ENCODE measurements around the gene KCNK4. TPM values are rescaled to one million over a fixed set of nuclear protein-coding genes. Genes with fewer than 3 reads are reported as not detected.
"Not testable (repeated sequence)": the region's sequence is repeated elsewhere in the genome, so short reads cannot be mapped to it uniquely, and the experiment has no call there.

Gene KCNK4
- polyA plus RNA-seq, 3 donors: not detected

GRCh38 chr11:64314146-64314804 lies 23.2 kb downstream of the KCNK4 start:
- Histone ChIP-seq H3K4me2 (replicated peaks; ENCODE audit: extremely low read depth, low read length, poor library complexity, severe bottlenecking) (no peak overlapping the region), H3K79me2 (ENCODE audit: insufficient read depth, low read length) (peaks cover 39% of the 10 kb centered on the region), H3K9me3 (replicated peaks in 1 of 2; ENCODE audit: control insufficient read depth in 1 of 2, insufficient read depth in 1 of 2, low read length in 2 of 2) (no peaks in the 10 kb centered on the region), H3K4me1 (ENCODE audit: control insufficient read depth in 1 of 2, insufficient read depth in 2 of 2, low read length in 2 of 2) (peaks cover 22 to 36% of the 10 kb centered on the region in 2 donors), H3K9ac (ENCODE audit: insufficient read depth, low read length, poor library complexity, severe bottlenecking) (no peak overlapping the region), H3K27me3 (ENCODE audit: control insufficient read depth in 2 of 2, insufficient read depth in 2 of 2, low read length in 2 of 2) (no peaks in the 10 kb centered on the region), H3K36me3 (replicated peaks in 1 of 2; ENCODE audit: control insufficient read depth in 1 of 2, insufficient read depth in 2 of 2, low read length in 2 of 2) (peaks cover 36 to 49% of the 10 kb centered on the region in 2 donors), H2AFZ (ENCODE audit: insufficient read depth, low read depth, low read length, poor library complexity, severe bottlenecking) (no peak overlapping the region), H4K20me1 (ENCODE audit: insufficient read depth, low read length) (peaks cover 65% of the 10 kb centered on the region), H3K4me3 (replicated peaks in 1 of 3; ENCODE audit: low read depth in 2 of 3, low read length in 3 of 3) (no peak overlapping the region), H3K27ac (ENCODE audit: low read depth in 1 of 2, low read length in 2 of 2) (no peak overlapping the region)
- no peak for TF ChIP-seq CTCF (IDR thresholded peaks at IDR 0.05)
- Mint-ChIP-seq H3K27me3 (ENCODE audit: low read depth in 3 of 3) (peaks cover 0 to 1% (median 0%) of the 10 kb centered on the region in 3 donors), H3K36me3 (peaks cover 33 to 55% of the 10 kb centered on the region in 2 donors), H3K27ac (peak overlapping the region in 3 of 7 donors; percentile 44 to 90 (median 57)), H3K4me3 (no peak overlapping the region), H3K9me3 (no peaks in the 10 kb centered on the region), H3K4me1 (peaks cover 32% of the 10 kb centered on the region)
- intact Hi-C loops (cut with micrococcal nuclease): no loop called here
- WGBS (ENCODE audit: insufficient coverage): 94% methylated on average over 14 of the region's 19 CpGs
- DNase-seq: no peak

DNA sequence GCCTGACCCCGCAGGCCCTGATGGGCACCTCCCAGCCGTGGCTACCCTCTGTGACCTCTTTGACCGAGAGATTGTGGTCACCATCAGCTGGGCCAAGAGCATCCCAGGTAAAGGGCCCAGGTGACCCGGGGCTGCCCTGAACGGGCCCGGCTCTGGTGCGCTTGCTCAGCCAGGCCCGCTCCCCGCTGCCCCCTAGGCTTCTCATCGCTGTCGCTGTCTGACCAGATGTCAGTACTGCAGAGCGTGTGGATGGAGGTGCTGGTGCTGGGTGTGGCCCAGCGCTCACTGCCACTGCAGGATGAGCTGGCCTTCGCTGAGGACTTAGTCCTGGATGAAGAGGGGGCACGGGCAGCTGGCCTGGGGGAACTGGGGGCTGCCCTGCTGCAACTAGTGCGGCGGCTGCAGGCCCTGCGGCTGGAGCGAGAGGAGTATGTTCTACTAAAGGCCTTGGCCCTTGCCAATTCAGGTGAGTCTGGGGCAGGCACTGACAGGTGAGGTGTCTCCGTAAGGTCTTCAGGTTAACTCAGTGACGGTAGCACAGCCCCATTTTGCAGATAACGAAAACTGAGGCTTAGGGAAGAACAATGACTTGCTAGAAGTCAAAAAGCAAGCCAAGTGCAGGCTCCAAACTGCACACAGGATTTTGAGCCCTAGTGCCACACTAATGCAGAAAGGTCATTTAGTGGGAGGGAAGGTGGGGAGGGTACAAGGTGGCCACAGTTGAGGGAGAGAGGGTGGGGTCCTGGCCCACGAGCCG lies 23.9 kb downstream of the KCNK4 start:
- TF ChIP-seq CTCF (IDR thresholded peaks at IDR 0.05): no peak
- Mint-ChIP-seq H3K36me3 (peaks cover 32 to 57% of the 10 kb centered on the region in 2 donors), H3K4me1 (peaks cover 38% of the 10 kb centered on the region), H3K9me3 (no peaks in the 10 kb centered on the region), H3K27ac (peak overlapping the region in 3 of 7 donors; percentile 6 to 90 (median 71)), H3K27me3 (ENCODE audit: low read depth in 3 of 3) (peaks cover 0 to 1% (median 0%) of the 10 kb centered on the region in 3 donors), H3K4me3 (no peak overlapping the region)
- Histone ChIP-seq H3K4me1 (ENCODE audit: control insufficient read depth in 1 of 2, insufficient read depth in 2 of 2, low read length in 2 of 2) (peaks cover 28 to 43% of the 10 kb centered on the region in 2 donors), H3K9me3 (replicated peaks in 1 of 2; ENCODE audit: control insufficient read depth in 1 of 2, insufficient read depth in 1 of 2, low read length in 2 of 2) (no peaks in the 10 kb centered on the region), H3K9ac (ENCODE audit: insufficient read depth, low read length, poor library complexity, severe bottlenecking) (no peak overlapping the region), H3K36me3 (replicated peaks in 1 of 2; ENCODE audit: control insufficient read depth in 1 of 2, insufficient read depth in 2 of 2, low read length in 2 of 2) (peaks cover 36 to 42% of the 10 kb centered on the region in 2 donors), H3K27ac (ENCODE audit: low read depth in 1 of 2, low read length in 2 of 2) (peak overlapping the region in 1 of 2 donors; percentile 3), H2AFZ (ENCODE audit: insufficient read depth, low read depth, low read length, poor library complexity, severe bottlenecking) (no peak overlapping the region), H3K79me2 (ENCODE audit: insufficient read depth, low read length) (peaks cover 32% of the 10 kb centered on the region), H3K27me3 (ENCODE audit: control insufficient read depth in 2 of 2, insufficient read depth in 2 of 2, low read length in 2 of 2) (no peaks in the 10 kb centered on the region), H3K4me2 (replicated peaks; ENCODE audit: extremely low read depth, low read length, poor library complexity, severe bottlenecking) (no peak overlapping the region), H3K4me3 (replicated peaks in 1 of 3; ENCODE audit: low read depth in 2 of 3, low read length in 3 of 3) (no peak overlapping the region), H4K20me1 (ENCODE audit: insufficient read depth, low read length) (peaks cover 58% of the 10 kb centered on the region)
- intact Hi-C loops (cut with micrococcal nuclease): loop anchor here (5.0 kb wide), 1 partner anchor 42 kb away; the partner anchor contains the start of gene RPS6KA4 (in 2 of the 2)
- no peak for DNase-seq
- WGBS (ENCODE audit: insufficient coverage): 98% methylated on average over 20 of the region's 24 CpGs

DNA sequence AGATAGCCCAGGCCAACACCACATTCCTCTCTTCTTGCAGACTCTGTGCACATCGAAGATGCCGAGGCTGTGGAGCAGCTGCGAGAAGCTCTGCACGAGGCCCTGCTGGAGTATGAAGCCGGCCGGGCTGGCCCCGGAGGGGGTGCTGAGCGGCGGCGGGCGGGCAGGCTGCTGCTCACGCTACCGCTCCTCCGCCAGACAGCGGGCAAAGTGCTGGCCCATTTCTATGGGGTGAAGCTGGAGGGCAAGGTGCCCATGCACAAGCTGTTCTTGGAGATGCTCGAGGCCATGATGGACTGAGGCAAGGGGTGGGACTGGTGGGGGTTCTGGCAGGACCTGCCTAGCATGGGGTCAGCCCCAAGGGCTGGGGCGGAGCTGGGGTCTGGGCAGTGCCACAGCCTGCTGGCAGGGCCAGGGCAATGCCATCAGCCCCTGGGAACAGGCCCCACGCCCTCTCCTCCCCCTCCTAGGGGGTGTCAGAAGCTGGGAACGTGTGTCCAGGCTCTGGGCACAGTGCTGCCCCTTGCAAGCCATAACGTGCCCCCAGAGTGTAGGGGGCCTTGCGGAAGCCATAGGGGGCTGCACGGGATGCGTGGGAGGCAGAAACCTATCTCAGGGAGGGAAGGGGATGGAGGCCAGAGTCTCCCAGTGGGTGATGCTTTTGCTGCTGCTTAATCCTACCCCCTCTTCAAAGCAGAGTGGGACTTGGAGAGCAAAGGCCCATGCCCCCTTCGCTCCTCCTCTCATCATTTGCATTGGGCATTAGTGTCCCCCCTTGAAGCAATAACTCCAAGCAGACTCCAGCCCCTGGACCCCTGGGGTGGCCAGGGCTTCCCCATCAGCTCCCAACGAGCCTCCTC lies 24.8 kb downstream of the KCNK4 start:
- H3K27me3 Mint-ChIP-seq (ENCODE audit: low read depth in 3 of 3); H3K9ac ChIP-seq (ENCODE audit: insufficient read depth, low read length, poor library complexity, severe bottlenecking); H3K4me3 Mint-ChIP-seq; DNase-seq; H3K27me3 ChIP-seq (ENCODE audit: control insufficient read depth in 2 of 2, insufficient read depth in 2 of 2, low read length in 2 of 2); H3K9me3 ChIP-seq (replicated peaks in 1 of 2; ENCODE audit: control insufficient read depth in 1 of 2, insufficient read depth in 1 of 2, low read length in 2 of 2); H3K4me3 ChIP-seq (replicated peaks in 1 of 3; ENCODE audit: low read depth in 2 of 3, low read length in 3 of 3); H3K9me3 Mint-ChIP-seq; H3K4me2 ChIP-seq (replicated peaks; ENCODE audit: extremely low read depth, low read length, poor library complexity, severe bottlenecking); H2AFZ ChIP-seq (ENCODE audit: insufficient read depth, low read depth, low read length, poor library complexity, severe bottlenecking): not testable (repeated sequence)
- intact Hi-C loops (cut with micrococcal nuclease): loop anchor here (5.0 kb wide), 1 partner anchor 41 kb away; the partner anchor contains the start of gene RPS6KA4 (in 2 of the 2)
- WGBS (ENCODE audit: insufficient coverage): 95% methylated on average over 13 of the region's 25 CpGs
- H3K36me3 Mint-ChIP-seq: peaks cover 38 to 60% of the 10 kb centered on the region in 2 donors
- peak overlapping the region in 6 of 7 donors; percentile 6 to 99 (median 99) for H3K27ac Mint-ChIP-seq
- peak overlapping the region; percentile 96 to 97 for H3K27ac ChIP-seq (ENCODE audit: low read depth in 1 of 2, low read length in 2 of 2)
- peaks cover 26% of the 10 kb centered on the region for H3K79me2 ChIP-seq (ENCODE audit: insufficient read depth, low read length)
- H3K4me1 ChIP-seq (ENCODE audit: control insufficient read depth in 1 of 2, insufficient read depth in 2 of 2, low read length in 2 of 2): peaks cover 28 to 43% of the 10 kb centered on the region in 2 donors
- H4K20me1 ChIP-seq (ENCODE audit: insufficient read depth, low read length): peaks cover 51% of the 10 kb centered on the region
- peaks cover 38 to 47% of the 10 kb centered on the region in 2 donors for H3K36me3 ChIP-seq (replicated peaks in 1 of 2; ENCODE audit: control insufficient read depth in 1 of 2, insufficient read depth in 2 of 2, low read length in 2 of 2)
- peaks cover 37% of the 10 kb centered on the region for H3K4me1 Mint-ChIP-seq
